Spleen (tissue), 11 donors: ENCODE results near the gene PSRC1. TPM values are rescaled to one million over a fixed set of nuclear protein-coding genes. Genes with fewer than 3 reads are reported as not detected.

ENCODE experiments used
- DNase-seq: peaks from one replicate; pipeline ENCODE4 v3.0.0-alpha.2; 2020
- H3K27ac ChIP-seq, 8 donors: fragments of 200-600 bp; sonication (generic) in 7 of 8; 1 replicate in 4 of 8; 2 replicates in 4 of 8; pipeline versions ENCODE4 v1.5.0 to v1.8.0; 2016 to 2021; ENCODE audit warnings: inconsistent platforms in 4 of 8, mild to moderate bottlenecking in 4 of 8, moderate library complexity in 1 of 8
- H3K27me3 ChIP-seq, 7 donors: fragments of 200-600 bp; sonication (generic) in 6 of 7; replicated peaks in 1 of 7; 1 replicate in 4 of 7; 2 replicates in 3 of 7; pipeline versions ENCODE4 v1.5.0 to v1.8.0; 2016 to 2021; ENCODE audit warnings: inconsistent platforms in 3 of 7, mild to moderate bottlenecking in 1 of 7
- H3K36me3 ChIP-seq, 6 donors: fragments of 200-600 bp; sonication (generic) in 5 of 6; 1 replicate in 4 of 6; 2 replicates in 2 of 6; pipeline versions ENCODE4 v1.5.0 to v1.8.0; 2016 to 2021; ENCODE audit warnings: inconsistent platforms in 2 of 6
- H3K4me1 ChIP-seq, 6 donors: fragments of 200-600 bp; sonication (generic) in 5 of 6; 1 replicate in 3 of 6; 2 replicates in 3 of 6; pipeline versions ENCODE4 v1.5.0 to v1.8.0; 2016 to 2021; ENCODE audit warnings: inconsistent platforms in 3 of 6
- H3K4me3 ChIP-seq, 8 donors: fragments of 200-600 bp; sonication (generic) in 7 of 8; 1 replicate in 4 of 8; 2 replicates in 4 of 8; pipeline versions ENCODE4 v1.5.0 to v1.8.0; 2016 to 2021; ENCODE audit warnings: inconsistent platforms in 4 of 8, mild to moderate bottlenecking in 4 of 8, moderate library complexity in 2 of 8
- H3K9me3 ChIP-seq, 8 donors: fragments of 200-600 bp; sonication (generic) in 7 of 8; 1 replicate in 4 of 8; 2 replicates in 4 of 8; pipeline versions ENCODE4 v1.5.0 to v1.8.0; 2016 to 2021; ENCODE audit warnings: inconsistent platforms in 4 of 8
- POLR2A ChIP-seq, 3 donors: fragments of 450-650 bp; IDR thresholded peaks; one replicate each; pipeline ENCODE4 v1.5.1; 2017; ENCODE audit warnings: antibody characterized with exemption in 3 of 3, mild to moderate bottlenecking in 1 of 3
- POLR2AphosphoS5 ChIP-seq, 3 donors: sonication (generic); formaldehyde crosslinking; IDR thresholded peaks; one replicate each; pipeline ENCODE4 v1.5.1; 2017; ENCODE audit warnings: antibody characterized with exemption in 3 of 3
- WGBS, 5 donors: extraction: QIAGEN DNeasy Blood & Tissue Kit in 3 of 5; methylation state at CpG; one replicate each; pipeline versions ENCODE4 v1.1.5 to v1.1.7; 2013 to 2018; 5-methylcytosine and 5-hydroxymethylcytosine counted together
- intact Hi-C: fragments of 100-400 bp; cut with DNase I; formaldehyde crosslinking; loops from one replicate; pipeline ENCODE4 v1.15.0; 2023; ENCODE audit warnings: low total_unique reads
- polyA plus RNA-seq, 3 donors: library from polyadenylated mRNA; stranded (reverse); fragments of 200-250 nt; gene quantifications; one replicate each; pipeline ENCODE4 v1.2.1, GENCODE V29; 2013
- total RNA-seq, 7 donors: library from RNA; depleted of rRNA in 3 of 7; stranded (reverse); fragments of >200 nt in 3 of 7; fragmentation: NEBNext Ultra II Directional in 4 of 7; extraction: Animal tissue kit (Norgen Biotek cat#: 25700) in 4 of 7; gene quantifications; one replicate each; pipeline versions ENCODE4 v1.1.0 to v1.2.1, GENCODE V29; 2016 to 2021
- TF ChIP-seq, protein P1 (sequence below), 11 experiments: fragments of 200-600 bp in 7 of 11; fragments of 450-650 bp in 4 of 11; sonication (generic) in 4 of 11; IDR thresholded peaks in 8 of 11; conservative IDR thresholded peaks in 3 of 11; 1 replicate in 7 of 11; 2 replicates in 4 of 11; pipeline versions ENCODE4 v1.4.0 to v1.8.0; 2016 to 2021; ENCODE audit warnings: antibody characterized with exemption in 11 of 11, inconsistent platforms in 4 of 11, mild to moderate bottlenecking in 1 of 11
- donor health status: healthy with polysubstance abuse.
- donor health status: DM: no; HTN: no; CAD: no; lungs with moderate emphysema.
- donor health status: DM: no; HTN: no; CAD: no.
- donor health status: Bipolar disorder and iron deficiency.
- donor health status: healthy.
- donor health status: DM: no; HTN: no; CAD: no.
- donor health status: DM: yes; HTN: yes; CAD: no.

PSRC1 gene
- total and polyA plus RNA-seq, 10 donors = 2.0 to 9.3 (median 3.5) TPM

DNA sequence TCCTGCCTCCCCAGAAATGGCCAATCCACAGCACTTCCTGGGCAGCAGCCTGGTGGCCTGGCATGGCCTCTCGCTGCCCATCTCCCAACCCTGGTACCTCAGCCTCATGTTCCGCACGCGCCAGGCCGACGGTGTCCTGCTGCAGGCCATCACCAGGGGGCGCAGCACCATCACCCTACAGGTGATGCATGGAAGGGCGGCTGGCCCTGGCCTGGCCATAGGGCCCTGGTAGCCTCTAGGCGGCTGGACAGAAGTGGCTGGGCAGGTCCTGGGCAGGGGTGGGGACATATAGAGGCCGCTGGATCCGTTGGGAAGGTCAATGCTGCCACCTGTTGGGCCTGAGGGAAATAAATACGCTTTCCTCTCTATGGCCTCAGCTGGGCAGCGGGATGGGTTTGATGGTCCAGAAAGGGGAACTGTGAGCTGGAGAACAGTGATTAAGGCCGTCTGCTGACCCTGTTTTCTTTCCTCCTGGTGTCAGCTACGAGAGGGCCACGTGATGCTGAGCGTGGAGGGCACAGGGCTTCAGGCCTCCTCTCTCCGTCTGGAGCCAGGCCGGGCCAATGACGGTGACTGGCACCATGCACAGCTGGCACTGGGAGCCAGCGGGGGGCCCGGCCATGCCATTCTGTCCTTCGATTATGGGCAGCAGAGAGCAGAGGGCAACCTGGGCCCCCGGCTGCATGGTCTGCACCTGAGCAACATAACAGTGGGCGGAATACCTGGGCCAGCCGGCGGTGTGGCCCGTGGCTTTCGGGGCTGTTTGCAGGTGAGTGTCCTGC is 19.2 kb downstream of the PSRC1 start:
- 21 to 54% (median 50%) methylated on average over 16 to 29 of the region's 29 CpGs for WGBS, 5 donors
- TF ChIP-seq POLR2A (IDR thresholded peaks at IDR 0.05) (no peak), POLR2AphosphoS5 (IDR thresholded peaks at IDR 0.05) (peak; percentile 54 to 81 (median 76))
- TF ChIP-seq, protein P1, sequence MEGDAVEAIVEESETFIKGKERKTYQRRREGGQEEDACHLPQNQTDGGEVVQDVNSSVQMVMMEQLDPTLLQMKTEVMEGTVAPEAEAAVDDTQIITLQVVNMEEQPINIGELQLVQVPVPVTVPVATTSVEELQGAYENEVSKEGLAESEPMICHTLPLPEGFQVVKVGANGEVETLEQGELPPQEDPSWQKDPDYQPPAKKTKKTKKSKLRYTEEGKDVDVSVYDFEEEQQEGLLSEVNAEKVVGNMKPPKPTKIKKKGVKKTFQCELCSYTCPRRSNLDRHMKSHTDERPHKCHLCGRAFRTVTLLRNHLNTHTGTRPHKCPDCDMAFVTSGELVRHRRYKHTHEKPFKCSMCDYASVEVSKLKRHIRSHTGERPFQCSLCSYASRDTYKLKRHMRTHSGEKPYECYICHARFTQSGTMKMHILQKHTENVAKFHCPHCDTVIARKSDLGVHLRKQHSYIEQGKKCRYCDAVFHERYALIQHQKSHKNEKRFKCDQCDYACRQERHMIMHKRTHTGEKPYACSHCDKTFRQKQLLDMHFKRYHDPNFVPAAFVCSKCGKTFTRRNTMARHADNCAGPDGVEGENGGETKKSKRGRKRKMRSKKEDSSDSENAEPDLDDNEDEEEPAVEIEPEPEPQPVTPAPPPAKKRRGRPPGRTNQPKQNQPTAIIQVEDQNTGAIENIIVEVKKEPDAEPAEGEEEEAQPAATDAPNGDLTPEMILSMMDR (IDR thresholded peaks at IDR 0.05 in 8 of 11, conservative IDR thresholded peaks at IDR 0.05 in 3 of 11) = peak; percentile 90 to 100 (median 97)
- Histone ChIP-seq H3K27ac (no peak overlapping the region), H3K27me3 (peaks cover 0 to 10% (median 0%) of the 10 kb centered on the region in 7 donors), H3K4me1 (peaks cover 0 to 11% (median 7%) of the 10 kb centered on the region in 6 donors), H3K4me3 (no peak overlapping the region), H3K9me3 (no peaks in the 10 kb centered on the region), H3K36me3 (no peaks in the 10 kb centered on the region)
- intact Hi-C loops = no loop called here
- DNase-seq = peak; percentile 94

DNA sequence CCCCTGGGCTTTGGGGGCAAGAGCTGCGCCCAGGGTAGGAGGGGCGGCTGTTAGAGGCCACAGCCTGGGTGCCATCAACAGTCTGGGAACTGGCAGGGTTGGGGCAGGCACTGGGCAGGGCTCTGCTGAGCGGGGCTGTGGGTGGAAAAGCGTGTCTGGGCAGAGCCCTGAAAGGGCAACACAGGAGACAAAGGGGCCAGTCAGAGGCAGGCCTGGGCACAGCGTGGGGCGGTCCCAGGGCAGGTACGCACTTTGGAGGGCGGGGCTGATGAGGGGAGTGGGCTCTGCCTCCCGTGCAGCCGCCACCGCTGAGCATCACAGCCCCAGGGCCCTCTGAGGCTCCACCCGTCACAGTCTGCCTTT is 19.7 kb downstream of the PSRC1 start:
- Histone ChIP-seq H3K4me3 (no peak overlapping the region), H3K9me3 (no peaks in the 10 kb centered on the region), H3K27me3 (peaks cover 0 to 10% (median 0%) of the 10 kb centered on the region in 7 donors), H3K4me1 (peaks cover 0 to 11% (median 7%) of the 10 kb centered on the region in 6 donors), H3K27ac (no peak overlapping the region), H3K36me3 (no peaks in the 10 kb centered on the region)
- 62 to 75% (median 62%) methylated on average over 10 to 12 of the region's 12 CpGs for WGBS, 5 donors
- no peak for DNase-seq
- TF ChIP-seq, protein P1 (IDR thresholded peaks at IDR 0.05 in 8 of 11, conservative IDR thresholded peaks at IDR 0.05 in 3 of 11) = no peak
- TF ChIP-seq POLR2A (IDR thresholded peaks at IDR 0.05) (no peak), POLR2AphosphoS5 (IDR thresholded peaks at IDR 0.05) (no peak)
- intact Hi-C loops = no loop called here

DNA sequence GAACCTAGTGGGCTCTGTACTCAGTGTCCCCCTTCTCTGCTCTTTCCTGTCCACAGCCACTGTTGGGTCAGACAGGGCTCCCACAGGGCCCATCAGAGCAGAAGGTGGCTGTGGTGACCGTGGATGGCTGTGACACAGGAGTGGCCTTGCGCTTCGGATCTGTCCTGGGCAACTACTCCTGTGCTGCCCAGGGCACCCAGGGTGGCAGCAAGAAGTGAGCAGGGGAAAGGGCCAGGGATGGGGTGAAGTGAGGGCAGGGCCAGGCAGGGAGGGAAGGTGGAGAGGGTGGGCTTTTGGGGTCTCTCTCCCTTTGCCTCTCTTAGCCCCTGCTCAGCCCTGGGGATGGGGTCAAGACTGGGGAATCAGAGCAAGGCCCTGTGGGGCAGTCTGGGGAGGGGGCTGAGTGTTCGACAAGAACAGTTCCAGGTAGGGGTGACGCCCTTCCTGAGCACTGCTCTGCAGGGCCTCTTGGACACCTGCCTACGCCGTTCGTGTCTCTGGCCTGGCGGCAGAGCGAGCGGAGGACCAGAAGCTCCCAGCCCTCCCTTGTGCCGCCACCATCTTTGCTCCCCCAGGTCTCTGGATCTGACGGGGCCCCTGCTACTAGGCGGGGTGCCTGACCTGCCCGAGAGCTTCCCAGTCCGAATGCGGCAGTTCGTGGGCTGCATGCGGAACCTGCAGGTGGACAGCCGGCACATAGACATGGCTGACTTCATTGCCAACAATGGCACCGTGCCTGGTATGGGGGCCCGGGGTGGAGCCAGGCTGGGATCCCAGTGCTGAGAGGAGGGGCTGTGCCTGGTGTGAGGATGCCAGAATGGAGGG is 20.5 kb downstream of the PSRC1 start:
- H3K4me3 ChIP-seq = no peak overlapping the region
- H3K27me3 ChIP-seq = peaks cover 0 to 10% (median 0%) of the 10 kb centered on the region in 7 donors
- 87 to 92% (median 91%) methylated on average over 15 to 22 of the region's 22 CpGs for WGBS, 5 donors
- intact Hi-C loops = no loop called here
- H3K27ac ChIP-seq = no peak overlapping the region
- no peak for TF ChIP-seq POLR2A (IDR thresholded peaks at IDR 0.05)
- H3K36me3 ChIP-seq = no peaks in the 10 kb centered on the region
- DNase-seq = no peak
- peaks cover 0 to 11% (median 7%) of the 10 kb centered on the region in 6 donors for H3K4me1 ChIP-seq
- H3K9me3 ChIP-seq = no peaks in the 10 kb centered on the region

DNA sequence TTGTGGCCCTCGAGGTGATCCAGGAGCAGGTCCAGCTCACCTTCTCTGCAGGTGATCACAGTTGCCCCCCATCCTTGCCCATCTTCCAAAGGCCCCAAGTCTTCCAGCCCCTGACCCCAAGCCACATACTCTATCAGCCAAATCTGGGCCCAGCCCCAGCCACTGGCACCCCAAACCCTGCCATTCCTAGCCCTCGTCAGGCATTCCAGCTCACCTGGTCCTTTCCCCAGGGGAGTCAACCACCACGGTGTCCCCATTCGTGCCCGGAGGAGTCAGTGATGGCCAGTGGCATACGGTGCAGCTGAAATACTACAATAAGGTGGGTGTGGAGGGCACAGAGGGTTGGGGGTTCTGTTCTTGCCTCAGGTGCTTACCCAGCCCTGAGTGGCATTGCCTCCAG is 21.4 kb downstream of the PSRC1 start:
- H3K4me3 ChIP-seq = no peak overlapping the region
- H3K36me3 ChIP-seq = no peaks in the 10 kb centered on the region
- no peak overlapping the region for H3K27ac ChIP-seq
- peaks cover 0 to 10% (median 0%) of the 10 kb centered on the region in 7 donors for H3K27me3 ChIP-seq
- WGBS, 5 donors = 83 to 91% (median 88%) methylated on average over 6 of the region's 6 CpGs
- H3K9me3 ChIP-seq = no peaks in the 10 kb centered on the region
- DNase-seq = no peak
- intact Hi-C loops = no loop called here
- H3K4me1 ChIP-seq = peaks cover 0 to 11% (median 7%) of the 10 kb centered on the region in 6 donors
- TF ChIP-seq POLR2AphosphoS5 (IDR thresholded peaks at IDR 0.05) = no peak
- TF ChIP-seq, protein P1 (IDR thresholded peaks at IDR 0.05 in 8 of 11, conservative IDR thresholded peaks at IDR 0.05 in 3 of 11) = no peak
- TF ChIP-seq POLR2A (IDR thresholded peaks at IDR 0.05) = no peak
